HCT116 (cell line): ENCODE results near the gene SOX6. TPM values are rescaled to one million over a fixed set of nuclear protein-coding genes. Genes with fewer than 3 reads are reported as not detected.

Source experiments
- ATAC-seq: fragments of 200-7000 bp; cut with Tn5 transposase; 2 replicates; pipeline ENCODE4 v1.9.1; 2020; ENCODE audit warnings: mild to moderate bottlenecking, moderate library complexity
- BruUV-seq: library from RNA; stranded (reverse); fragments of 400-500 nt; replicated peaks from 2 replicates; lab custom pipeline; 2021; lab: Mats Ljungman, UMichigan
- CTCF ChIA-PET: fragments of 300-600 bp; sonication (Branson Sonifier 250); formaldehyde crosslinking; loops from one replicate; lab custom pipeline; 2021; ENCODE audit warnings: antibody characterized with exemption; lab: Charles Lee
- POLR2A ChIA-PET: fragments of 300-600, 350-600 bp; sonication (Branson Sonifier 250); formaldehyde crosslinking; loops from one replicate; lab custom pipeline; 2021; ENCODE audit warnings: antibody characterized with exemption; lab: Charles Lee
- RAD21 ChIA-PET, 2 experiments: fragments of 300-600 bp; sonication (Branson Sonifier 250); formaldehyde crosslinking; loops; one replicate each; lab custom pipeline; 2023; ENCODE audit warnings: low total read pairs in 2 of 2; ENCODE audit not compliant: uncharacterized antibody in 2 of 2, unreplicated experiment in 2 of 2, low non-redundant PET in 1 of 2; lab: Charles Lee
- DNase-seq: peaks from one replicate; pipeline ENCODE4 v3.0.0-alpha.2; 2010; ENCODE audit warnings: low read depth, low spot score
- H2AFZ ChIP-seq: fragments of 200-600 bp; shearing (Covaris generic), sonication (generic); 2 replicates; pipeline ENCODE4 v1.6.1; 2017; ENCODE audit warnings: low read depth, mixed run types, mixed read lengths, antibody characterized with exemption, low read length; ENCODE audit not compliant: poor library complexity, severe bottlenecking
- H3K27ac ChIP-seq: 2 replicates; pipeline ENCODE4 v1.5.1; 2012; ENCODE audit warnings: low read depth, low read length
- H3K27me3 ChIP-seq: fragments of 200-600 bp; sonication (generic); 2 replicates; pipeline ENCODE4 v1.6.1; 2016; ENCODE audit warnings: mixed run types, low read length, mixed read lengths; ENCODE audit not compliant: insufficient read depth
- H3K36me3 ChIP-seq, 2 experiments: fragments of 200-500 bp in 1 of 2; fragments of 200-600 bp in 1 of 2; sonication (Bioruptor generic) in 1 of 2; sonication (generic) in 1 of 2; 2 replicates each; pipeline versions ENCODE4 v1.5.1 to v1.6.1; 2014 to 2016; ENCODE audit warnings: low read length in 2 of 2, inconsistent platforms in 1 of 2, mixed read lengths in 1 of 2, mixed run types in 1 of 2; ENCODE audit not compliant: insufficient read depth in 2 of 2, control insufficient read depth in 1 of 2
- H3K4me1 ChIP-seq, 2 experiments: fragments of 200-600 bp in 1 of 2; sonication (generic) in 1 of 2; 2 replicates each; pipeline versions ENCODE4 v1.5.1 to v1.6.1; 2012 to 2017; ENCODE audit warnings: low read length in 2 of 2, inconsistent platforms in 1 of 2, mild to moderate bottlenecking in 1 of 2, mixed read lengths in 1 of 2, mixed run types in 1 of 2, moderate library complexity in 1 of 2; ENCODE audit not compliant: insufficient read depth in 2 of 2, control insufficient read depth in 1 of 2
- H3K4me2 ChIP-seq: fragments of 200-600 bp; sonication (generic); 2 replicates; pipeline ENCODE4 v1.6.1; 2017; ENCODE audit warnings: mixed run types, low read length, mixed read lengths
- H3K4me3 ChIP-seq, 2 experiments: fragments of 200-600 bp in 1 of 2; sonication (generic) in 1 of 2; replicated peaks in 1 of 2; 2 replicates each; pipeline ENCODE4 v1.5.1; 2011 to 2016; ENCODE audit warnings: low read length in 2 of 2, control low read depth in 1 of 2, low read depth in 1 of 2, mild to moderate bottlenecking in 1 of 2, mixed read lengths in 1 of 2, mixed run types in 1 of 2
- H3K79me2 ChIP-seq: fragments of 200-600 bp; sonication (generic); 2 replicates; pipeline ENCODE4 v1.6.1; 2017; ENCODE audit warnings: mild to moderate bottlenecking, mixed run types, low read length, moderate library complexity, mixed read lengths; ENCODE audit not compliant: insufficient read depth
- H3K9ac ChIP-seq: fragments of 200-600 bp; sonication (generic); 2 replicates; pipeline ENCODE4 v1.6.1; 2016; ENCODE audit warnings: low read length, mixed read lengths
- H3K9me2 ChIP-seq: fragments of 200-600 bp; sonication (generic), shearing (Covaris generic); 2 replicates; pipeline ENCODE4 v1.6.1; 2017; ENCODE audit warnings: mixed run types, mild to moderate bottlenecking, moderate library complexity; ENCODE audit not compliant: insufficient read depth
- H3K9me3 ChIP-seq, 2 experiments: fragments of 200-500 bp in 1 of 2; fragments of 200-600 bp in 1 of 2; sonication (Bioruptor generic) in 1 of 2; sonication (generic) in 1 of 2; 2 replicates each; pipeline ENCODE4 v1.6.1; 2014 to 2017; ENCODE audit warnings: low read length in 2 of 2, mixed read lengths in 2 of 2, inconsistent platforms in 1 of 2, low read depth in 1 of 2, mild to moderate bottlenecking in 1 of 2, mixed run types in 1 of 2, moderate library complexity in 1 of 2; ENCODE audit not compliant: control insufficient read depth in 1 of 2, insufficient read depth in 1 of 2
- H4K20me1 ChIP-seq: fragments of 200-600 bp; sonication (generic), shearing (Covaris generic); 2 replicates; pipeline ENCODE4 v1.6.1; 2017; ENCODE audit warnings: mixed run types, mild to moderate bottlenecking, moderate library complexity; ENCODE audit not compliant: insufficient read depth
- ELF1 ChIP-seq: IDR thresholded peaks from 2 replicates; pipeline ENCODE4 v1.6.1; 2012; ENCODE audit warnings: low read depth, borderline replicate concordance
- EZH2 ChIP-seq: fragments of 200-600 bp; sonication (generic); IDR thresholded peaks from 2 replicates; pipeline ENCODE4 v1.6.1; 2017; ENCODE audit warnings: antibody characterized with exemption, mixed run types
- EZH2phosphoT487 ChIP-seq: fragments of 200-600 bp; IDR thresholded peaks from 2 replicates; pipeline ENCODE4 v1.6.1; 2018; ENCODE audit warnings: antibody characterized with exemption, borderline replicate concordance
- FOSL1 ChIP-seq: IDR thresholded peaks from 2 replicates; pipeline ENCODE4 v1.6.1; 2012; ENCODE audit warnings: low read depth
- POLR2AphosphoS5 ChIP-seq: IDR thresholded peaks from 2 replicates; pipeline ENCODE4 v1.6.1; 2011; ENCODE audit warnings: mild to moderate bottlenecking, low read depth, low read length, moderate library complexity
- SIN3A ChIP-seq: IDR thresholded peaks from 2 replicates; pipeline ENCODE4 v1.6.1; 2012; ENCODE audit warnings: low read depth
- SRF ChIP-seq: IDR thresholded peaks from 2 replicates; pipeline ENCODE4 v1.6.1; 2012; ENCODE audit warnings: low read depth
- ZFX ChIP-seq: fragments of 450-650 bp; IDR thresholded peaks from 2 replicates; pipeline ENCODE4 v1.6.1; 2017
- intact Hi-C: fragments of 100-400 bp; cut with micrococcal nuclease; formaldehyde crosslinking; loops from 2 replicates; pipeline ENCODE4 v1.10.0; 2022
- total RNA-seq: library from RNA; stranded (reverse); gene quantifications from one replicate; pipeline ENCODE4 v1.2.1, GENCODE V29; 2021; ENCODE audit not compliant: unreplicated experiment
- TF ChIP-seq, protein P1 (sequence below): IDR thresholded peaks from 2 replicates; pipeline ENCODE4 v1.6.1; 2011; ENCODE audit warnings: mild to moderate bottlenecking, low read length, moderate library complexity; ENCODE audit not compliant: insufficient replicate concordance; ENCODE audit errors: extremely low read depth
- TF ChIP-seq, protein P2 (sequence below), 3 experiments: fragments of 200-600 bp in 1 of 3; sonication (generic) in 1 of 3; IDR thresholded peaks in 2 of 3; conservative IDR thresholded peaks in 1 of 3; 2 replicates each; pipeline ENCODE4 v1.5.1; 2012 to 2017; ENCODE audit warnings: low read depth in 2 of 3, low read length in 2 of 3, antibody characterized with exemption in 1 of 3, borderline replicate concordance in 1 of 3, control low read depth in 1 of 3, mild to moderate bottlenecking in 1 of 3, mixed read lengths in 1 of 3, mixed run types in 1 of 3, moderate library complexity in 1 of 3; ENCODE audit not compliant: insufficient read depth in 1 of 3
- TF ChIP-seq, protein P3 (sequence below): IDR thresholded peaks from 2 replicates; pipeline ENCODE4 v1.6.1; 2012; ENCODE audit warnings: low read depth

SOX6 gene
- total RNA-seq, 1 experiment from 2014 or later, result 0.81 TPM

DNA sequence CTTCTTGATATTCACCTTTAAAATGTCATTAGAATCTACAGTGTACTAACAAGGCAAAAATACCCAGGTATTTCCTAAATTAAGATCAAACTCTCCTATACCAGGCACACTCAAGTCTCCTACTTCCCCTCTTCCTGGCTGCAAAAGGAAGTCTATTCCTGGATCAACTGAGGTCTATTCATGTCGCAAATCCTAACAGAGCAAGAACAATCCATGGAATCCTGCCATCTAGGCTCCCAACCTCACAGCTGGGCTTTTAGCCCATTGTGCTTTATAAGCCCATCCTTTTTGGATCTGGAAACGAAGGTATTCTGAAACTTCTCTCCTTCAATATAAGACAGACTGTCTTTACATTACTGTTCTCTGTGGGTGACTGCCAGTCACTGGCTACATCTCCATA, 161.8 kb downstream of the SOX6 start:
- intact Hi-C loops, result no loop called here
- peaks cover 37% of the 10 kb centered on the region for H3K27me3 ChIP-seq
- no peak overlapping the region for H3K4me3 ChIP-seq
- H3K9me3 ChIP-seq, result no peaks in the 10 kb centered on the region
- H2AFZ ChIP-seq, result no peak overlapping the region
- CTCF ChIA-PET, result no interaction called here
- DNase-seq, result no peak
- TF ChIP-seq SIN3A (no peak), EZH2 (no peak), EZH2phosphoT487 (no peak), SRF (no peak), POLR2AphosphoS5 (no peak), ZFX (no peak), ELF1 (no peak), FOSL1 (no peak)
- TF ChIP-seq, protein P1, sequence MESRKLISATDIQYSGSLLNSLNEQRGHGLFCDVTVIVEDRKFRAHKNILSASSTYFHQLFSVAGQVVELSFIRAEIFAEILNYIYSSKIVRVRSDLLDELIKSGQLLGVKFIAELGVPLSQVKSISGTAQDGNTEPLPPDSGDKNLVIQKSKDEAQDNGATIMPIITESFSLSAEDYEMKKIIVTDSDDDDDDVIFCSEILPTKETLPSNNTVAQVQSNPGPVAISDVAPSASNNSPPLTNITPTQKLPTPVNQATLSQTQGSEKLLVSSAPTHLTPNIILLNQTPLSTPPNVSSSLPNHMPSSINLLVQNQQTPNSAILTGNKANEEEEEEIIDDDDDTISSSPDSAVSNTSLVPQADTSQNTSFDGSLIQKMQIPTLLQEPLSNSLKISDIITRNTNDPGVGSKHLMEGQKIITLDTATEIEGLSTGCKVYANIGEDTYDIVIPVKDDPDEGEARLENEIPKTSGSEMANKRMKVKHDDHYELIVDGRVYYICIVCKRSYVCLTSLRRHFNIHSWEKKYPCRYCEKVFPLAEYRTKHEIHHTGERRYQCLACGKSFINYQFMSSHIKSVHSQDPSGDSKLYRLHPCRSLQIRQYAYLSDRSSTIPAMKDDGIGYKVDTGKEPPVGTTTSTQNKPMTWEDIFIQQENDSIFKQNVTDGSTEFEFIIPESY, result no peak
- TF ChIP-seq, protein P2, sequence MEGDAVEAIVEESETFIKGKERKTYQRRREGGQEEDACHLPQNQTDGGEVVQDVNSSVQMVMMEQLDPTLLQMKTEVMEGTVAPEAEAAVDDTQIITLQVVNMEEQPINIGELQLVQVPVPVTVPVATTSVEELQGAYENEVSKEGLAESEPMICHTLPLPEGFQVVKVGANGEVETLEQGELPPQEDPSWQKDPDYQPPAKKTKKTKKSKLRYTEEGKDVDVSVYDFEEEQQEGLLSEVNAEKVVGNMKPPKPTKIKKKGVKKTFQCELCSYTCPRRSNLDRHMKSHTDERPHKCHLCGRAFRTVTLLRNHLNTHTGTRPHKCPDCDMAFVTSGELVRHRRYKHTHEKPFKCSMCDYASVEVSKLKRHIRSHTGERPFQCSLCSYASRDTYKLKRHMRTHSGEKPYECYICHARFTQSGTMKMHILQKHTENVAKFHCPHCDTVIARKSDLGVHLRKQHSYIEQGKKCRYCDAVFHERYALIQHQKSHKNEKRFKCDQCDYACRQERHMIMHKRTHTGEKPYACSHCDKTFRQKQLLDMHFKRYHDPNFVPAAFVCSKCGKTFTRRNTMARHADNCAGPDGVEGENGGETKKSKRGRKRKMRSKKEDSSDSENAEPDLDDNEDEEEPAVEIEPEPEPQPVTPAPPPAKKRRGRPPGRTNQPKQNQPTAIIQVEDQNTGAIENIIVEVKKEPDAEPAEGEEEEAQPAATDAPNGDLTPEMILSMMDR (IDR thresholded peaks at IDR 0.05 in 2 of 3, conservative IDR thresholded peaks at IDR 0.05 in 1 of 3; ENCODE audit: borderline replicate concordance in 1 of 3, insufficient read depth in 1 of 3, low read depth in 2 of 3, low read length in 2 of 3), result no peak
- TF ChIP-seq, protein P3, sequence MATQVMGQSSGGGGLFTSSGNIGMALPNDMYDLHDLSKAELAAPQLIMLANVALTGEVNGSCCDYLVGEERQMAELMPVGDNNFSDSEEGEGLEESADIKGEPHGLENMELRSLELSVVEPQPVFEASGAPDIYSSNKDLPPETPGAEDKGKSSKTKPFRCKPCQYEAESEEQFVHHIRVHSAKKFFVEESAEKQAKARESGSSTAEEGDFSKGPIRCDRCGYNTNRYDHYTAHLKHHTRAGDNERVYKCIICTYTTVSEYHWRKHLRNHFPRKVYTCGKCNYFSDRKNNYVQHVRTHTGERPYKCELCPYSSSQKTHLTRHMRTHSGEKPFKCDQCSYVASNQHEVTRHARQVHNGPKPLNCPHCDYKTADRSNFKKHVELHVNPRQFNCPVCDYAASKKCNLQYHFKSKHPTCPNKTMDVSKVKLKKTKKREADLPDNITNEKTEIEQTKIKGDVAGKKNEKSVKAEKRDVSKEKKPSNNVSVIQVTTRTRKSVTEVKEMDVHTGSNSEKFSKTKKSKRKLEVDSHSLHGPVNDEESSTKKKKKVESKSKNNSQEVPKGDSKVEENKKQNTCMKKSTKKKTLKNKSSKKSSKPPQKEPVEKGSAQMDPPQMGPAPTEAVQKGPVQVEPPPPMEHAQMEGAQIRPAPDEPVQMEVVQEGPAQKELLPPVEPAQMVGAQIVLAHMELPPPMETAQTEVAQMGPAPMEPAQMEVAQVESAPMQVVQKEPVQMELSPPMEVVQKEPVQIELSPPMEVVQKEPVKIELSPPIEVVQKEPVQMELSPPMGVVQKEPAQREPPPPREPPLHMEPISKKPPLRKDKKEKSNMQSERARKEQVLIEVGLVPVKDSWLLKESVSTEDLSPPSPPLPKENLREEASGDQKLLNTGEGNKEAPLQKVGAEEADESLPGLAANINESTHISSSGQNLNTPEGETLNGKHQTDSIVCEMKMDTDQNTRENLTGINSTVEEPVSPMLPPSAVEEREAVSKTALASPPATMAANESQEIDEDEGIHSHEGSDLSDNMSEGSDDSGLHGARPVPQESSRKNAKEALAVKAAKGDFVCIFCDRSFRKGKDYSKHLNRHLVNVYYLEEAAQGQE, result no peak
- H3K79me2 ChIP-seq, result no peaks in the 10 kb centered on the region
- no peak overlapping the region for H3K4me2 ChIP-seq
- RAD21 ChIA-PET, result no interaction called here
- POLR2A ChIA-PET, result no interaction called here
- H3K4me1 ChIP-seq, result no peaks in the 10 kb centered on the region
- no peak for ATAC-seq
- no peak overlapping the region for H3K27ac ChIP-seq
- no peaks in the 10 kb centered on the region; the same call in 1 of the 2 replicates for H4K20me1 ChIP-seq
- no peaks in the 10 kb centered on the region for H3K9me2 ChIP-seq
- no peak overlapping the region for H3K9ac ChIP-seq
- H3K36me3 ChIP-seq, result no peaks in the 10 kb centered on the region
- no TSS peak for BruUV-seq
